ENCODE measurements around the gene PRSS50.
"Not testable (repeated sequence)": the region's sequence is repeated elsewhere in the genome, so short reads cannot be mapped to it uniquely, and the experiment has no call there.

PRSS50 gene, protein sequence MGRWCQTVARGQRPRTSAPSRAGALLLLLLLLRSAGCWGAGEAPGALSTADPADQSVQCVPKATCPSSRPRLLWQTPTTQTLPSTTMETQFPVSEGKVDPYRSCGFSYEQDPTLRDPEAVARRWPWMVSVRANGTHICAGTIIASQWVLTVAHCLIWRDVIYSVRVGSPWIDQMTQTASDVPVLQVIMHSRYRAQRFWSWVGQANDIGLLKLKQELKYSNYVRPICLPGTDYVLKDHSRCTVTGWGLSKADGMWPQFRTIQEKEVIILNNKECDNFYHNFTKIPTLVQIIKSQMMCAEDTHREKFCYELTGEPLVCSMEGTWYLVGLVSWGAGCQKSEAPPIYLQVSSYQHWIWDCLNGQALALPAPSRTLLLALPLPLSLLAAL

GRCh38 chr3:46717447-46718231 lies at the start of gene PRSS50:
Gene PRSS50, minus strand, starts transcription at chr3:46717869. Its CDS starts 45 bp downstream, at chr3:46717824.
- DNase-seq (ENCODE audit: low read depth in 2 of 2) = no peak

DNA sequence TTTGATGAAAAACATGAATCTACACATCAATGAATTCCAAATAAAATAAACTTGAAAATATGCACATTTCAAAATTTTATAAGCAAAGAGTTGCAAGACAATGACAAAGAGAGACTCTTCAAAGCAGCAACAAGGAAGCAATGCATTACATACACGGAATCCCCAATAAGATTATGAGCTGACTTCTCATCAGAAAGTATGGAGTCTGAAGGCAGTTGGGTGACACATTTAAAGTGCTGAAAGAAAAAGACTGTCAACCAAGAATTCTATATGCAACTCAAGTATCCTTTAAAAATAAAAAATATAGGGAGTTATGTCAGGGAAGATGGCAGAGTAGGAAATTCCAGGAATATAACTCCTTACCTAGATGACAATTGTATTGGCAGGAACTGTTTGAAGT lies 46.5 kb upstream of the PRSS50 start:
- no peak for DNase-seq (ENCODE audit: low read depth in 2 of 2)

DNA sequence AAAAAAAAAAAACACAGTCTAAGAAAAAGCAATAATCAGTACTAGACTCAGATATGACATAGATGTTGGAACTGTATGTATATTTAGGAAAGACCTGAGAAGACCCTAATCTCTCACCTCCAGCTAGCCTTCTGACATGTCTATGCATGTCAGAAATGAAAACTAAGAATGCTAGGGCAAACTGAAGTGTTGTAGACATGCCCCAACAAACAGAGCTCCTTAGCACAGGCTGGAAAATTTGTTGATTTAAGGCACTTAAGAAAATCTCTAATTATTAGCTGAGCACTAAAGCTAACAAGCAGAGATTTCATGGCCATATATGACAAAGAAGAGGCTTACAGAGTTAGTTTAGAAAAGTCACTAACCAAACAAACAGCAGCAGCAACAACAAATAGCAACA lies 45.5 kb upstream of the PRSS50 start:
- no peak for DNase-seq (ENCODE audit: low read depth in 2 of 2)

- no peak for DNase-seq (ENCODE audit: low read depth in 2 of 2)
These were observed 41.8 kb upstream of the PRSS50 start for GRCh38 chr3:46759239-46760167.

GRCh38 chr3:46756642-46757041 lies 39.0 kb upstream of the PRSS50 start:
- DNase-seq (ENCODE audit: low read depth in 2 of 2) = no peak

DNA sequence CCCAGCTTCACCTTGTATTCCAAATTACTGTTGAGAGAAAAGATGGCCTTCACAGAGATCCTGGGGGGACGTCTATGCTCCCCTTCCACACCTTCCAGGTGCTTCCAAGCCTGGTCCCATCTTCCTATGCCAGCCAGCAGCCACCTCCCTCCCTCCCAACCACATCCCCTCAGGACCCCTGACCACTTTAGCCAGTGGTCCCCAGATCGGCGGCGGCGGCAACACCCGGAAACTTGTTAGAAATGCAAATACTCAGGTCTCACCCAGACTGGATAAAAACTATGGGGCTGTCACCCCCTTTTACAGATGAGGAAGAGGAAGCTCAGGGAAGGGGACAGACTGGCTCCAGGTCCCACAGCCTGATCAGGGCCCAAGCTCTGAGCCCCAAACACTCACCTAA lies 38.0 kb upstream of the PRSS50 start:
- no peak for DNase-seq (ENCODE audit: low read depth in 2 of 2)

DNA sequence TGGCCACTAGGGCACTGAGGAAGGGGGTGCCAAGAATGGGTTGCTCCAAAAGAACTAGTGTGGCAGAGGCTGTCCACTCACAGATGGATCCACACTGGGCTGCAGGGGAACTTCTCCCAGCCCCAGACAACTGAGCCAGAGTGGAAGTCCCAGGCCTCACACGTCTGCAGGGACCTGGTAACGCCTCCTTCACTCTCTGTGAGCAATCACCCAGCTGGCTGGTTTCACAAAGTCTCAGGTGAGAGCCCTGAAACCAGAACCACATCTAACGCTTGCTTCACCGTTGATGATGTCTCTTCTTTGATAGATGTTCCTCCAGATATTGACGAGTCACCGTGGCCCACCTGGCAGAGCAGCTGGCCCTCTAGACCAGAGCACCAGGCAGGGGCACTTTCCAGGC lies 35.5 kb upstream of the PRSS50 start:
- not testable (repeated sequence) for DNase-seq (ENCODE audit: low read depth in 2 of 2)

DNA sequence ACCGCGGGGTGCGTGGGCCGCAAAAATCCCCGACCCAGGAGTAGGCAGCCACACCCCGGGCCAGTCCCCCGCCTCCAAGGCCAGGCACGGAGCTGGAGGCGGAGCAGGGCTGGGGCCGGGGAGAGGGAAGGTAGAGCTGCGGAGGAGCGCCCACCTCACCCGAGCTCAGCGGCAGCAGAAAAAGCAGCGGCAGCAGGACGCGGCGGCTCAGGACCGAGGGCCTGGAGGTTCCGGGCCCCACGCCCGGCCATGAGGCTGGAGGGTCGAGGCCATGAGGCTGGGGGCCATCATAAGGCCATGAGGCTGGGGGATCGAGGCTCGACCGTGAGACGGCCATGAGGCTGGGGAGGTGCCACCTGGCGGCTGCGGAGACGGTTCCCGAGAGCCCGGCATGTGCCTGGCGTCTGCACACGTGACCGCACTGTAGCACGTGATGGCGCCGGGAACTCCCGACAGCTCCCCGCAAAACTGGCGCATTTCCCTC lies 32.9 kb upstream of the PRSS50 start:
- DNase-seq (ENCODE audit: low read depth in 2 of 2) = no peak

DNA sequence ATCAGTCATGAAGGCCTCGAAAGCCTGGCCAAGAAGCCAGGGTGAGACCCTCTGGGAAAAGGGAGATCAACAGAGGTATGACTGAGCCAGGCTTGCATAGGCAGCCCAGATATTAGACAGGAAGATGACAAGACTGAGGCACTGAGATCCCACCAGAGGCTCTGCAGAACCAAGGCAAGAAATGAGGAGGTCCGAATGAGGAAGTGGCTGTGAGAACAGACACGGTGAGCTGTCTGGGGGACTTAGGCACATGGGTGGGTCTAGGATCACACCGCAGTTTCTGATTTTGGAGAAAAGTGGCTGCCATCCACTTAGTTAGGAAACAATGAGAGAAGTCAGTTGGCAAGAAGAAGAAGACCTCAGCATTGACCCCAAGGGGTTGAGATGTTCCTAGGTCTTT lies 31.5 kb upstream of the PRSS50 start:
- DNase-seq (ENCODE audit: low read depth in 2 of 2) = no peak

DNA sequence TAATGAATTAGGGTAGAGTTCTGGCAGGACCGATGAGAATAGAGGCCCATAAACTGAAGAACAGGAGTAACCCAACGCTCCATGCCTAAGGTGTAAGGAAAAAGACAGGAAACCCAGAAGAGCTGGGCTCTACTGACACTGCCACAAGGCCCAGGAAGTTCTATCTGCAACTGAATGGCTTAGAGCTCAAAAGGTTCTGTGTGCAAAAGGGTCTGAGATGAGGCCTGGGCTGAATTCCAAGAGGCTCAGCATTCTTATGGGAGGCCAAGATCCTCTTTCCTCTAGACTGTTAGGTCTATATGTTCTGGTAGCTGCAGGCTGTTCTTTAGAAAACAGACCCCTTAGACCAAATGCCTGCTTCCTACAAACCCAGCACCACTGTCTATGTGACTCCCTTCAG lies 30.5 kb upstream of the PRSS50 start:
- no peak for DNase-seq (ENCODE audit: low read depth in 2 of 2)

- no peak for DNase-seq (ENCODE audit: low read depth in 2 of 2)
These were observed 29.0 kb upstream of the PRSS50 start for GRCh38 chr3:46746711-46747110.

- DNase-seq (ENCODE audit: low read depth in 2 of 2) = no peak
These were observed 25.4 kb upstream of the PRSS50 start for GRCh38 chr3:46742992-46743585.

DNA sequence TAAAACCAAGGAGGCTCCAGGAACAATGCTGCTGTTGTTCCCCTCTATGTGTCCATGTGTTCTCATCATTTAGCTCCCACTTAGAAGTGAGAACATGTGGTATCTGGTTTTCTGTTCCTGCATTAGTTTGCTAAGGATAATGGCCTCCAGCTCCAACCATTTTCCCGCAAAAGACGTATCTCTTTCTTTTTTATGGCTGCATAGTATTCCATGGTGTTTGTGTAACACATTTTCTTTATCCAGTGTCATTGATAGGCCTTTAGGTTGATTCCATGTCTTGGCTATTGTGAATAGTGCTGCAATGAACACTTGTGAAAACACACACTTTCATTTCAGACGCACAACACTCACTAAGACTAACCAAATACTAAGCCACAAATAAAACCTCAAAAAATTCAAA lies 21.9 kb upstream of the PRSS50 start:
- not testable (repeated sequence) for DNase-seq (ENCODE audit: low read depth in 2 of 2)

GRCh38 chr3:46737329-46737731 lies 19.7 kb upstream of the PRSS50 start:
- no peak for DNase-seq (ENCODE audit: low read depth in 2 of 2)

GRCh38 chr3:46736006-46736872 lies 18.6 kb upstream of the PRSS50 start:
- DNase-seq (ENCODE audit: low read depth in 2 of 2) = no peak

DNA sequence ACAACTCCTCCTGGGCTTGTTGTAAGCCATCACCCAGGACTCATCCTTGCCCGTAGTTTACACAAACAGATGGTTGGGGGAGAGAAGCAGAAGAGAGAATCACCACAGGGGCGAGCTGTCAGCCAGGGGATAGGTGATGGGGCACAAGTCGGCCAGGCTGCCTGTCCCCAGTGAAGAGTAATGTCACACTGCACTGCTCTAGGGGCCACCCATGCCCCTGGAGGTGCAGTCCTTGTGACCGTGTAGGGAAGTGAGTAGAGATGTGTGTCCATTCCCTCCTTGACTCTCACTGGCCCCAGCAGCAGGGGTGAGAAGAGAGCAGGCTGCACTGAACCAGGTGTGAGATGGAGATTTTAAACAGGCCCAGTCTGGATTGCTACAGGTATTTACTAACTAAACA lies 17.1 kb upstream of the PRSS50 start:
- no peak for DNase-seq (ENCODE audit: low read depth in 2 of 2)

DNA sequence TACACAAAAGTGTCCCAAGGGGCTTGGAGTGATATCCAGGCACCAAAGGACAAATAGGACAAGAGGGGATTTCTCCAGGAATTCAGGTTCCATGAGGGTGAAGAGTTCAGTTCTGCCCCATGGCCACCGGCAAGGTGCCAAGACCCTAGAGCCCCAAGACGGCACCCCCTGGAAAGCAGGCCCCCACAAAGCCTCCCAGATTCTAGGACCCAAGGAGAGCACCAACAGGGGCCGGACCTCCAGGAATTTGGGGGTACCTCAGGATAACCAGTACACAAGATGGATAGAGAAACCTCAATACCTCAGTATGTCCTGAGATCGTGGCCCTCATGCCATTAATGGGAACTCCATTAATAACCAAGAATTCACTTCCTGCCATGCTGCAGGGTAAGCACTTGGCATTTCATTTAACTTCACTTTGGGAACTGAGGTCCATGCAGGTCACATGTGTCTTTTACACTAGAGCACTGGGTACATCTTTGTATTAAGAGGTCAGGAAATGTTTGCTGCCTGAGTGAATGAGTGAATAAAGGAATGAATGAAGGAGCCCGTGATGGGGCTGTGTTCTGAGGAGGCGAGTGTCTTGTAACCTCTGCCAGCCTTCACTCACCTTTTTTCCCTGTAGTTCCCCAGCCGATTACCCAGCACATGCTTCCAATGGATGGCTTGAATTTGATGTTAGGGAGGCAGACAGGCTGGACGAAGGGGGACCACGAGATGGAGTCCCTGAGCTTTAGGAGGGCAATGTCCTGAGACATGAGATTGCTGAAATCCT lies 15.5 kb upstream of the PRSS50 start:
- DNase-seq (ENCODE audit: low read depth in 2 of 2) = no peak

GRCh38 chr3:46731795-46732194 lies 14.1 kb upstream of the PRSS50 start:
- DNase-seq (ENCODE audit: low read depth in 2 of 2) = no peak

GRCh38 chr3:46730819-46731218 lies 13.2 kb upstream of the PRSS50 start:
- no peak for DNase-seq (ENCODE audit: low read depth in 2 of 2)

DNA sequence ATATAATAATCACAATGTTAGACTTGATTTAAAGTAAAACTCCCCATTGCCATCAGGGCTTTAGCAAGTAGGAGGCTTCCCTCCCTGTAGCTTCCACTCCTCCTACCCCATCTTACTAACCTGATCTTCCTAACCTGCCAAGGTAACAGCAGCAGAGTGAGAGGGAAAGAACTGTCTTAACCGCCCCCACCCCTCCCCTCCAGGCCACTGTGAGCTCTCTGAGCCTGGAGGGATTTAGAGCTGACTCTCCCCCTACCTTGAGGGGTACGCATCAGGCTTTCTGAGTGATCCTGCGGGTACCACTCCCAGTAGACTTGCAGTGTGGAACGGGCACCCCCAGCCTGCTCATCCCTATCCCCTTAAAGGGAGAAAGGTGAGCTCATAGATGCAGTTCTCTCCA lies 11.4 kb upstream of the PRSS50 start:
- no peak for DNase-seq (ENCODE audit: low read depth in 2 of 2)
